Aorta (tissue), 5 donors: ENCODE measurements around the gene PLXNA2. TPM values are rescaled to one million over a fixed set of nuclear protein-coding genes. Genes with fewer than 3 reads are reported as not detected.

Experiments used
- ATAC-seq: fragments of 200-7000 bp; cut with Tn5 transposase; one replicate; pipeline ENCODE4 v1.9.1; 2022; ENCODE audit warnings: moderate library complexity; ENCODE audit not compliant: low FRiP score
- DNase-seq, 2 donors: peaks; one replicate each; pipeline ENCODE4 v3.0.0-alpha.2; 2020
- H3K27ac ChIP-seq, 2 donors: one replicate each; pipeline ENCODE4 v1.5.1; 2013; ENCODE audit warnings: low read length in 2 of 2, mild to moderate bottlenecking in 2 of 2, moderate library complexity in 2 of 2, control low read depth in 1 of 2, inconsistent platforms in 1 of 2, low read depth in 1 of 2
- H3K27me3 ChIP-seq, 2 donors: one replicate each; pipeline ENCODE4 v1.6.1; 2013; ENCODE audit warnings: control low read depth in 1 of 2, low read length in 1 of 2, mild to moderate bottlenecking in 1 of 2, moderate library complexity in 1 of 2; ENCODE audit not compliant: insufficient read depth in 2 of 2, control insufficient read depth in 1 of 2
- H3K36me3 ChIP-seq, 2 donors: one replicate each; pipeline ENCODE4 v1.6.1; 2013; ENCODE audit warnings: control low read depth in 1 of 2, low read length in 1 of 2, mild to moderate bottlenecking in 1 of 2; ENCODE audit not compliant: insufficient read depth in 2 of 2, control insufficient read depth in 1 of 2
- H3K4me1 ChIP-seq, 2 donors: one replicate each; pipeline ENCODE4 v1.6.1; 2013; ENCODE audit warnings: low read length in 2 of 2, control low read depth in 1 of 2, mild to moderate bottlenecking in 1 of 2, moderate library complexity in 1 of 2; ENCODE audit not compliant: insufficient read depth in 2 of 2, control insufficient read depth in 1 of 2
- H3K4me3 ChIP-seq, 2 donors: one replicate each; pipeline ENCODE4 v1.5.1; 2013; ENCODE audit warnings: low read length in 2 of 2, control low read depth in 1 of 2, mild to moderate bottlenecking in 1 of 2
- H3K9me3 ChIP-seq: one replicate; pipeline ENCODE4 v1.6.1; 2013; ENCODE audit warnings: mild to moderate bottlenecking, low read length; ENCODE audit not compliant: control insufficient read depth
- WGBS, 2 donors: extraction: QIAGEN DNeasy Blood & Tissue Kit; methylation state at CpG; one replicate each; pipeline ENCODE4 v1.1.7; 2013; 5-methylcytosine and 5-hydroxymethylcytosine counted together
- intact Hi-C, 2 donors: fragments of 100-400 bp; cut with DNase I; formaldehyde crosslinking; loops; one replicate each; pipeline versions ENCODE4 v1.14.2 to v1.15.0; 2022
- polyA plus RNA-seq, 2 donors: library from polyadenylated mRNA; stranded (reverse); fragments of 200-250 nt; gene quantifications; one replicate each; pipeline ENCODE4 v1.2.3, GENCODE V29; 2013
- total RNA-seq, 2 donors: library from RNA; stranded (reverse); fragmentation: NEBNext Ultra II Directional; extraction: Animal tissue kit (Norgen Biotek cat#: 25700); gene quantifications; one replicate each; pipeline ENCODE4 v1.2.1, GENCODE V29; 2021
- donor health status: healthy with polysubstance abuse.
- donor health status: Bipolar disorder and iron deficiency.
- donor health status: DM: no; HTN: no; CAD: no.
- donor health status: DM: no; HTN: no; CAD: no.
- donor health status: DM: yes; HTN: yes; CAD: no.

The PLXNA2 gene
- total and polyA plus RNA-seq, 4 donors = 2.9 to 37.3 (median 30.0) TPM

- Histone ChIP-seq H3K9me3 (no peaks in the 10 kb centered on the region), H3K36me3 (no peaks in the 10 kb centered on the region), H3K4me3 (no peak overlapping the region), H3K27ac (no peak overlapping the region), H3K4me1 (peaks cover 0 to 5% of the 10 kb centered on the region in 2 donors), H3K27me3 (no peaks in the 10 kb centered on the region)
- intact Hi-C loops = loop anchor here in 1 of 2 donors (10.0 kb wide), 1 partner anchor 74 kb away; no protein-coding TSS in a partner anchor
- 61 to 67% methylated on average over 2 of the region's 2 CpGs for WGBS, 2 donors
- DNase-seq (no peak), ATAC-seq (no peak)
Measured at GRCh38 chr1:208270651-208271141, 26.5 kb upstream of the PLXNA2 start.

GRCh38 chr1:208269338-208269666 lies 25.1 kb upstream of the PLXNA2 start:
- no peaks in the 10 kb centered on the region for H3K27me3 ChIP-seq
- ATAC-seq (no peak), DNase-seq (no peak)
- WGBS, 2 donors = 11% methylated on average over 6 of the region's 6 CpGs
- no peaks in the 10 kb centered on the region for H3K36me3 ChIP-seq
- peak overlapping the region in 1 of 2 donors; percentile 29 for H3K27ac ChIP-seq
- H3K4me3 ChIP-seq = no peak overlapping the region
- no peaks in the 10 kb centered on the region for H3K9me3 ChIP-seq
- H3K4me1 ChIP-seq = peaks cover 4 to 5% of the 10 kb centered on the region in 2 donors
- intact Hi-C loops = no loop called here

GRCh38 chr1:208268541-208269337 lies 24.6 kb upstream of the PLXNA2 start:
- 8 to 18% methylated on average over 9 of the region's 9 CpGs for WGBS, 2 donors
- intact Hi-C loops = no loop called here
- no peaks in the 10 kb centered on the region for H3K9me3 ChIP-seq
- peak overlapping the region in 1 of 2 donors; percentile 29 for H3K27ac ChIP-seq
- no peak for ATAC-seq
- no peak overlapping the region for H3K4me3 ChIP-seq
- H3K36me3 ChIP-seq = no peaks in the 10 kb centered on the region
- DNase-seq = peak in 1 of 2 donors; percentile 57
- H3K4me1 ChIP-seq = peaks cover 5 to 7% of the 10 kb centered on the region in 2 donors
- H3K27me3 ChIP-seq = no peaks in the 10 kb centered on the region

GRCh38 chr1:208265525-208265924 lies 21.3 kb upstream of the PLXNA2 start:
- Histone ChIP-seq H3K4me1 (peaks cover 0 to 12% of the 10 kb centered on the region in 2 donors), H3K4me3 (no peak overlapping the region), H3K27ac (peak overlapping the region in 1 of 2 donors; percentile 15), H3K36me3 (no peaks in the 10 kb centered on the region), H3K9me3 (no peaks in the 10 kb centered on the region), H3K27me3 (no peaks in the 10 kb centered on the region)
- 54 to 59% methylated on average over 3 of the region's 3 CpGs for WGBS, 2 donors
- no peak for DNase-seq
- intact Hi-C loops = no loop called here
- ATAC-seq = no peak

GRCh38 chr1:208265122-208265469 lies 20.9 kb upstream of the PLXNA2 start:
- 7 to 13% methylated on average over 2 of the region's 2 CpGs for WGBS, 2 donors
- Histone ChIP-seq H3K27ac (peak overlapping the region in 1 of 2 donors; percentile 15), H3K4me3 (no peak overlapping the region), H3K27me3 (no peaks in the 10 kb centered on the region), H3K36me3 (no peaks in the 10 kb centered on the region), H3K4me1 (peaks cover 0 to 12% of the 10 kb centered on the region in 2 donors), H3K9me3 (no peaks in the 10 kb centered on the region)
- DNase-seq (no peak), ATAC-seq (peak; percentile 37)
- intact Hi-C loops = no loop called here

GRCh38 chr1:208264469-208265121 lies 20.4 kb upstream of the PLXNA2 start:
- Histone ChIP-seq H3K4me3 (no peak overlapping the region), H3K36me3 (no peaks in the 10 kb centered on the region), H3K4me1 (peaks cover 0 to 12% of the 10 kb centered on the region in 2 donors), H3K27me3 (no peaks in the 10 kb centered on the region), H3K27ac (no peak overlapping the region), H3K9me3 (no peaks in the 10 kb centered on the region)
- ATAC-seq (peak; percentile 80), DNase-seq (peak in 1 of 2 donors; percentile 70)
- WGBS, 2 donors = 0 to 4% methylated on average over 2 of the region's 2 CpGs
- intact Hi-C loops = no loop called here

- no peaks in the 10 kb centered on the region for H3K27me3 ChIP-seq
- ATAC-seq (no peak), DNase-seq (no peak)
- 79 to 83% methylated on average over 4 of the region's 4 CpGs for WGBS, 2 donors
- no peak overlapping the region for H3K27ac ChIP-seq
- intact Hi-C loops = no loop called here
- H3K36me3 ChIP-seq = no peaks in the 10 kb centered on the region
- H3K4me3 ChIP-seq = no peak overlapping the region
- no peaks in the 10 kb centered on the region for H3K9me3 ChIP-seq
- H3K4me1 ChIP-seq = peaks cover 0 to 12% of the 10 kb centered on the region in 2 donors
Measured at GRCh38 chr1:208261874-208262273, 17.7 kb upstream of the PLXNA2 start.

- intact Hi-C loops = no loop called here
- no peak for DNase-seq
- Histone ChIP-seq H3K4me1 (peaks cover under 1 to 2% of the 10 kb centered on the region in 2 donors), H3K27ac (no peak overlapping the region), H3K9me3 (no peaks in the 10 kb centered on the region), H3K36me3 (no peaks in the 10 kb centered on the region), H3K4me3 (no peak overlapping the region), H3K27me3 (no peaks in the 10 kb centered on the region)
- 90 to 91% methylated on average over 3 of the region's 3 CpGs for WGBS, 2 donors
- ATAC-seq = no peak
Measured at GRCh38 chr1:208258277-208258676, 14.1 kb upstream of the PLXNA2 start.

GRCh38 chr1:208257351-208257750 lies 13.2 kb upstream of the PLXNA2 start:
- no peak overlapping the region for H3K27ac ChIP-seq
- no peak overlapping the region for H3K4me3 ChIP-seq
- DNase-seq (no peak), ATAC-seq (no peak)
- intact Hi-C loops = no loop called here
- peaks cover 2 to 3% of the 10 kb centered on the region in 2 donors for H3K4me1 ChIP-seq
- no peaks in the 10 kb centered on the region for H3K27me3 ChIP-seq
- 81 to 91% methylated on average over 6 of the region's 6 CpGs for WGBS, 2 donors
- H3K9me3 ChIP-seq = no peaks in the 10 kb centered on the region
- H3K36me3 ChIP-seq = no peaks in the 10 kb centered on the region
